HEK293T (cell line): ENCODE data around the gene VPS26C.

ENCODE experiments used
- CTCF ChIA-PET: fragments of 350-600 bp; formaldehyde crosslinking; extraction: SDS; loops from one replicate; lab custom pipeline; 2021; ENCODE audit warnings: antibody characterized with exemption, inconsistent platforms; lab: Yijun Ruan, JAX
- POLR2A ChIA-PET: fragments of 350-600 bp; formaldehyde crosslinking; extraction: SDS; loops from one replicate; lab custom pipeline; 2020; ENCODE audit warnings: antibody characterized with exemption, inconsistent platforms; lab: Yijun Ruan, JAX
- DNase-seq: peaks from one replicate; pipeline ENCODE4 v3.0.0; 2012; ENCODE audit warnings: mixed read lengths; ENCODE audit errors: extremely low spot score
- ARNT ChIP-seq: fragments of 450-650 bp; IDR thresholded peaks from 2 replicates; pipeline ENCODE4 v1.6.1; 2017; ENCODE audit warnings: mild to moderate bottlenecking
- BHLHE40 ChIP-seq: fragments of 450-650 bp; IDR thresholded peaks from 2 replicates; pipeline ENCODE4 v1.6.1; 2016; ENCODE audit warnings: mild to moderate bottlenecking, moderate library complexity, borderline replicate concordance
- CTBP1 ChIP-seq: fragments of 450-650 bp; IDR thresholded peaks from 2 replicates; pipeline ENCODE4 v1.6.1; 2016; ENCODE audit warnings: borderline replicate concordance
- ELF4 ChIP-seq: fragments of 450-650 bp; IDR thresholded peaks from 2 replicates; pipeline ENCODE4 v1.6.1; 2017; ENCODE audit warnings: antibody characterized with exemption
- FOXA1 ChIP-seq: fragments of 450-650 bp; IDR thresholded peaks from 2 replicates; pipeline ENCODE4 v1.6.1; 2016; ENCODE audit warnings: mild to moderate bottlenecking
- FOXK2 ChIP-seq: fragments of 450-650 bp; IDR thresholded peaks from 2 replicates; pipeline ENCODE4 v1.6.1; 2016; ENCODE audit warnings: mild to moderate bottlenecking
- FOXM1 ChIP-seq: fragments of 450-650 bp; IDR thresholded peaks from 2 replicates; pipeline ENCODE4 v1.6.1; 2017; ENCODE audit warnings: mild to moderate bottlenecking, borderline replicate concordance
- HDGF ChIP-seq: fragments of 450-650 bp; IDR thresholded peaks from 2 replicates; pipeline ENCODE4 v1.6.1; 2017; ENCODE audit warnings: antibody characterized with exemption, borderline replicate concordance
- L3MBTL2 ChIP-seq: fragments of 450-650 bp; conservative IDR thresholded peaks from 2 replicates; pipeline ENCODE4 v1.6.1; 2016; ENCODE audit warnings: mild to moderate bottlenecking
- LEF1 ChIP-seq: fragments of 450-650 bp; IDR thresholded peaks from 2 replicates; pipeline ENCODE4 v1.6.1; 2017; ENCODE audit warnings: mild to moderate bottlenecking, borderline replicate concordance
- NFRKB ChIP-seq: fragments of 450-650 bp; IDR thresholded peaks from 2 replicates; pipeline ENCODE4 v1.6.1; 2016; ENCODE audit warnings: mild to moderate bottlenecking, moderate library complexity
- PKNOX1 ChIP-seq: fragments of 450-650 bp; IDR thresholded peaks from 2 replicates; pipeline ENCODE4 v1.6.1; 2016
- SP1 ChIP-seq: fragments of 450-650 bp; IDR thresholded peaks from 2 replicates; pipeline ENCODE4 v1.6.1; 2017
- SUZ12 ChIP-seq: fragments of 450-650 bp; IDR thresholded peaks from 2 replicates; pipeline ENCODE4 v1.6.1; 2016; ENCODE audit warnings: mild to moderate bottlenecking
- TARDBP ChIP-seq: fragments of 450-650 bp; IDR thresholded peaks from 2 replicates; pipeline ENCODE4 v1.6.1; 2016
- ZNF384 ChIP-seq: fragments of 450-650 bp; IDR thresholded peaks from 2 replicates; pipeline ENCODE4 v1.6.1; 2016

Gene VPS26C

DNA sequence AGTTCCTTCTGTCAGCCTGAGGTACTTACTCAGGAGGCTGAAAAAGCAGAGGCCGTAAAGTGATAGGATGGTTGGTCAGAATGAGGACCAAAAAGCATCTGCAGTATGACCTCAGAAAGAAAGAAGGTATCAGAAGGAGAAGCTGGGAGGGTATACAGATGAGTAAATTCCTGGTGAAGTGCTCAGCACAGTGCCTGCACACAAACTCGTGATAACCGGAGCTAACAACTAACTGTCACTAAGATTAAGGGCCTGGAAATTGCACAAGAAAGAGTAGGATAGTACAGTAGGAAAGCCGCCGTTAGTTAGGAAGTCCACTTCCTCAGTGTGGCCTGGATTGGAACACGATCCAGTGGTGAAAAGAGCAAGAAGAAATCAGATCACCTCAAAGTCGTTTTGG is 62.6 kb downstream of the VPS26C start:
- CTCF ChIA-PET = no interaction called here
- no peak for DNase-seq
- no peak for TF ChIP-seq CTBP1
- no peak for TF ChIP-seq HDGF
- TF ChIP-seq TARDBP = no peak
- no peak for TF ChIP-seq ELF4
- no peak for TF ChIP-seq PKNOX1
- no peak for TF ChIP-seq SUZ12
- TF ChIP-seq SP1 = no peak
- TF ChIP-seq BHLHE40 = no peak
- TF ChIP-seq NFRKB = no peak
- TF ChIP-seq LEF1 = no peak
- no peak for TF ChIP-seq FOXA1
- no peak for TF ChIP-seq ZNF384
- TF ChIP-seq L3MBTL2 = no peak
- TF ChIP-seq ARNT = no peak
- POLR2A ChIA-PET = no interaction called here

DNA sequence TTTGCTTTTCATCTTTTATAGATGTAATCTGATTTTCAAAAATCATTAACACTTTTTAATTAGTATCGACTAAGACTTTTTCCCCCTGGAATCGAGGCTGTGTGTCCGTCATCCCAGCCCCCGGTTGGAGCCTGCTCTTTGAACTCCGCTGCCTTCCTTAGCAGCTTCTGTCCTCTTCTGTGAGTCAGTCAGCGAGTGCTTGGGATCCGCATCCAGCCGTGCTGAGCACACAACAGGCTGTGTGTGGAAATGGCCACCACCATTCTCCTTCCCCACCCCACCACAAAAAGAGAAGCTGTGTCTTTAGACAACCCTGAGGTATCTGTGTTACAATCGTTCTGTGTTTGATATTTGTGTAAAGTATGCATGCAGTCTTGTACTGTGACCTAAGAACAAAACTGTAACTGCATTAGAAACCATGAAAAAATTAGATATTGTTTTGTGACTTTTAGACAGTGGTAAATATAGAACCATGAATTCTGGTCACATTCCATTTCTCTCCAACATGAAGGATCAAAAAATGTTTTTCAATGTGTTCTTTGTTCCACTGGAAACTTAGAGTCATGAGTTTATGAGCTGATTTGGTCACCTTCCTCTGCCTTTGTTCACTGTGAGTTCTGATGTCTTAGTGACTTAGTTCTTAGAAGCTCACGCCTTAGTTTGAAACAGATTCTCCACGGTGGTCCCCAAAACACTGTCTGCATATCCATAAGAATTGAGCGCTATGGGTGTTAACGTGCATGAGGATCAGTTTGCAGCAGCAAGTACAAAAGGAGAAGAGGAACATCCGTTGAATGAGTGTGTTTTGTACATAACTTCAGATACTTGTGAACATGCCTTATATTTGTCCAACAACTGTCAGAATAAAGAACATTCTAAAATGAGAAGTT is 64.7 kb downstream of the VPS26C start:
- TF ChIP-seq SUZ12 = no peak
- CTCF ChIA-PET = no interaction called here
- POLR2A ChIA-PET = no interaction called here
- no peak for DNase-seq

GRCh38 chr21:37200641-37201480 is 66.3 kb downstream of the VPS26C start:
- ChIA-PET POLR2A (no interaction called here), CTCF (no interaction called here)
- no peak for TF ChIP-seq SUZ12
- TF ChIP-seq FOXM1 = no peak
- no peak for TF ChIP-seq NFRKB
- TF ChIP-seq SP1 = no peak
- no peak for TF ChIP-seq ARNT
- TF ChIP-seq FOXA1 = no peak
- no peak for TF ChIP-seq CTBP1
- TF ChIP-seq ELF4 = no peak
- no peak for TF ChIP-seq ZNF384
- no peak for TF ChIP-seq FOXK2
- no peak for DNase-seq

GRCh38 chr21:37199057-37199924 is 67.8 kb downstream of the VPS26C start:
- no peak for DNase-seq
- CTCF ChIA-PET = no interaction called here
- POLR2A ChIA-PET = no interaction called here
- TF ChIP-seq PKNOX1 (no peak), SUZ12 (no peak), SP1 (no peak), LEF1 (no peak), TARDBP (no peak), NFRKB (no peak), FOXM1 (no peak), FOXK2 (no peak), L3MBTL2 (no peak), HDGF (no peak), ELF4 (no peak), BHLHE40 (no peak), CTBP1 (no peak), ARNT (no peak), FOXA1 (no peak), ZNF384 (no peak)

- DNase-seq = no peak
- CTCF ChIA-PET = interaction anchor here (0.7 kb wide), 1 partner anchor 425 kb away, joined by 8 read pairs; no protein-coding TSS in a partner anchor
- TF ChIP-seq LEF1 = no peak
- no peak for TF ChIP-seq ELF4
- TF ChIP-seq ZNF384 = no peak
- no peak for TF ChIP-seq HDGF
- no peak for TF ChIP-seq ARNT
- no peak for TF ChIP-seq CTBP1
- no peak for TF ChIP-seq NFRKB
- no peak for TF ChIP-seq FOXM1
- no peak for TF ChIP-seq PKNOX1
- TF ChIP-seq SUZ12 = no peak
- no peak for TF ChIP-seq SP1
- no peak for TF ChIP-seq L3MBTL2
- POLR2A ChIA-PET = no interaction called here
These were observed 69.4 kb downstream of the VPS26C start for GRCh38 chr21:37197746-37198145.
